ENCODE measurements around the gene ELAVL2. TPM values are rescaled to one million over a fixed set of nuclear protein-coding genes. Genes with fewer than 3 reads are reported as not detected.

The ELAVL2 gene
- total RNA-seq, result not detected
- long read RNA-seq, result 0 reads

GRCh38 chr9:23826120-23826629 is at the start of gene ELAVL2:
Gene ELAVL2 (minus strand): TSS chr9:23826240. CDS start chr9:23762234, 64,006 bp downstream.
- ATAC-seq, result peak; percentile 98
- peak; percentile 84 for DNase-seq
- intact Hi-C loops (cut with micrococcal nuclease), result loop anchor here (10.0 kb wide), 1 partner anchor 141 kb away; no protein-coding TSS in a partner anchor

- no peak for DNase-seq
Observed at GRCh38 chr9:23858234-23858633, 32.2 kb upstream of the ELAVL2 start.

GRCh38 chr9:23855873-23856604 is 30.0 kb upstream of the ELAVL2 start:
- ATAC-seq, result no peak
- intact Hi-C loops (cut with micrococcal nuclease), result no loop called here

More at GRCh38 chr9:23858234-23858633, 32.2 kb upstream of the ELAVL2 start:
- ATAC-seq, result no peak
- intact Hi-C loops (cut with micrococcal nuclease), result no loop called here

GRCh38 chr9:23850690-23851629 is 24.9 kb upstream of the ELAVL2 start:
- ATAC-seq, result peak; percentile 64
- intact Hi-C loops (cut with micrococcal nuclease), result no loop called here
- DNase-seq, result peak; percentile 29

More at GRCh38 chr9:23855873-23856604, 30.0 kb upstream of the ELAVL2 start:
- DNase-seq, result no peak

GRCh38 chr9:23850242-23850689 is 24.2 kb upstream of the ELAVL2 start:
- no peak for ATAC-seq
- intact Hi-C loops (cut with micrococcal nuclease), result no loop called here
- DNase-seq, result no peak

GRCh38 chr9:23849379-23850035 is 23.5 kb upstream of the ELAVL2 start:
- no peak for ATAC-seq
- DNase-seq, result no peak
- intact Hi-C loops (cut with micrococcal nuclease), result no loop called here

GRCh38 chr9:23842565-23843129 is 16.6 kb upstream of the ELAVL2 start:
- ATAC-seq, result no peak
- DNase-seq, result no peak
- intact Hi-C loops (cut with micrococcal nuclease), result no loop called here

- no peak for DNase-seq
- intact Hi-C loops (cut with micrococcal nuclease), result no loop called here
- no peak for ATAC-seq
Observed at GRCh38 chr9:23841304-23841703, 15.3 kb upstream of the ELAVL2 start.

GRCh38 chr9:23837038-23837437 is 11.0 kb upstream of the ELAVL2 start:
- ATAC-seq (no peak), DNase-seq (no peak)
- intact Hi-C loops (cut with micrococcal nuclease), result no loop called here

- intact Hi-C loops (cut with micrococcal nuclease), result no loop called here
- no peak for DNase-seq
Observed at GRCh38 chr9:23830929-23831730, 5.1 kb upstream of the ELAVL2 start.

GRCh38 chr9:23830476-23830805 is 4.4 kb upstream of the ELAVL2 start:
- intact Hi-C loops (cut with micrococcal nuclease), result no loop called here
- no peak for ATAC-seq
- no peak for DNase-seq

More at GRCh38 chr9:23830929-23831730, 5.1 kb upstream of the ELAVL2 start:
- no peak for ATAC-seq

- no peak for ATAC-seq
- intact Hi-C loops (cut with micrococcal nuclease), result loop anchor here (10.0 kb wide), 1 partner anchor 145 kb away; no protein-coding TSS in a partner anchor
- no peak for DNase-seq
Observed at GRCh38 chr9:23829580-23830475, 3.8 kb upstream of the ELAVL2 start.

GRCh38 chr9:23825700-23826099 is 340 bp downstream of the ELAVL2 start:
- no peak for DNase-seq
- ATAC-seq, result no peak
- intact Hi-C loops (cut with micrococcal nuclease), result loop anchor here (10.0 kb wide), 1 partner anchor 141 kb away; no protein-coding TSS in a partner anchor

GRCh38 chr9:23824830-23825591 is 1.0 kb downstream of the ELAVL2 start:
- ATAC-seq (peak; percentile 33), DNase-seq (no peak)

GRCh38 chr9:23823986-23824829 is 1.8 kb downstream of the ELAVL2 start:
- ATAC-seq (no peak), DNase-seq (no peak)
- intact Hi-C loops (cut with micrococcal nuclease), result loop anchor here (10.0 kb wide), 1 partner anchor 139 kb away; no protein-coding TSS in a partner anchor

More at GRCh38 chr9:23824830-23825591, 1.0 kb downstream of the ELAVL2 start:
- intact Hi-C loops (cut with micrococcal nuclease), result loop anchor here (10.0 kb wide), 1 partner anchor 140 kb away; no protein-coding TSS in a partner anchor
